Right lobe of liver (tissue), 4 donors: ENCODE data around the gene DQX1.
A peak's percentile ranks its signal among the peaks of the same experiment; 100 is the strongest.

Source experiments
- CTCF ChIP-seq, 4 donors: fragments of 200-600 bp in 3 of 4; fragments of 450-650 bp in 1 of 4; IDR thresholded peaks; one replicate each; pipeline versions ENCODE4 v1.5.1 to v1.8.0; 2016 to 2022; ENCODE audit warnings: antibody characterized with exemption in 4 of 4, mild to moderate bottlenecking in 2 of 4
- POLR2A ChIP-seq: fragments of 450-650 bp; IDR thresholded peaks from one replicate; pipeline ENCODE4 v1.6.1; 2017; ENCODE audit warnings: antibody characterized with exemption, mild to moderate bottlenecking
- donor health status: DM: no; HTN: no; CAD: no.
- donor health status: DM: no; HTN: no; CAD: no.
- donor health status: DM: no; HTN: yes; CAD: no.

GRCh38 chr2:74532222-74532621, 6.2 kb upstream of the DQX1 start:
- TF ChIP-seq CTCF (IDR thresholded peaks at IDR 0.05) (peak in 3 of 4 donors; percentile 40 to 49 (median 41)), POLR2A (no peak)
